Lower lobe of right lung (tissue), 2 donors: Measurements from ENCODE around the gene PYGO1. TPM values are rescaled to one million over a fixed set of nuclear protein-coding genes. Genes with fewer than 3 reads are reported as not detected.
"Not testable (repeated sequence)": the region's sequence is repeated elsewhere in the genome, so short reads cannot be mapped to it uniquely, and the experiment has no call there.

Experiments used
- ATAC-seq, 2 donors: fragments of 200-7000 bp; cut with Tn5 transposase; one replicate each; pipeline ENCODE4 v1.9.1; 2020 to 2022; ENCODE audit warnings: mild to moderate bottlenecking in 2 of 2, moderate library complexity in 2 of 2
- DNase-seq: peaks from one replicate; pipeline ENCODE4 v3.0.0-alpha.2; 2020
- H3K27ac ChIP-seq: fragments of 200-600 bp; one replicate; pipeline ENCODE4 v1.8.0; 2022
- H3K27me3 ChIP-seq: fragments of 200-600 bp; one replicate; pipeline ENCODE4 v1.8.0; 2022; ENCODE audit warnings: low read depth
- H3K36me3 ChIP-seq: fragments of 200-600 bp; one replicate; pipeline ENCODE4 v1.8.0; 2022; ENCODE audit warnings: mild to moderate bottlenecking
- H3K4me1 ChIP-seq: fragments of 200-600 bp; one replicate; pipeline ENCODE4 v1.8.0; 2022
- H3K4me3 ChIP-seq: fragments of 200-600 bp; one replicate; pipeline ENCODE4 v1.8.0; 2022; ENCODE audit warnings: mild to moderate bottlenecking
- H3K9me3 ChIP-seq: fragments of 200-600 bp; one replicate; pipeline ENCODE4 v1.8.0; 2022
- CTCF ChIP-seq: fragments of 200-600 bp; IDR thresholded peaks from one replicate; pipeline ENCODE4 v1.8.0; 2022; ENCODE audit warnings: antibody characterized with exemption, mild to moderate bottlenecking
- intact Hi-C: fragments of 100-400 bp; cut with DNase I; formaldehyde crosslinking; loops from one replicate; pipeline ENCODE4 v1.11.0; 2022
- total RNA-seq: library from RNA; stranded (reverse); fragmentation: NEBNext Ultra II Directional; extraction: Animal tissue kit (Norgen Biotek cat#: 25700); gene quantifications from one replicate; pipeline ENCODE4 v1.2.1, GENCODE V29; 2021
- donor health status: DM: no; HTN: yes; CAD: no; lungs with severe emphysema.

The PYGO1 gene
- total RNA-seq, 1 donor from 2014 or later, result 8.7 TPM

- H3K9me3 ChIP-seq, result no peaks in the 10 kb centered on the region
- no peaks in the 10 kb centered on the region for H3K4me1 ChIP-seq
- H3K27me3 ChIP-seq, result no peaks in the 10 kb centered on the region
- no peak overlapping the region for H3K27ac ChIP-seq
- DNase-seq (no peak), ATAC-seq (no peak)
- H3K36me3 ChIP-seq, result peaks cover 3% of the 10 kb centered on the region
- H3K4me3 ChIP-seq, result no peak overlapping the region
- intact Hi-C loops, result no loop called here
- no peak for TF ChIP-seq CTCF
Measured at GRCh38 chr15:55613727-55614126, 25.6 kb upstream of the PYGO1 start.

GRCh38 chr15:55606214-55606613 is 18.1 kb upstream of the PYGO1 start:
- Histone ChIP-seq H3K27ac (no peak overlapping the region), H3K4me1 (no peaks in the 10 kb centered on the region), H3K4me3 (no peak overlapping the region), H3K9me3 (no peaks in the 10 kb centered on the region), H3K27me3 (no peaks in the 10 kb centered on the region), H3K36me3 (no peaks in the 10 kb centered on the region)
- no peak for TF ChIP-seq CTCF
- intact Hi-C loops, result no loop called here
- DNase-seq (no peak), ATAC-seq (no peak)

GRCh38 chr15:55601374-55601773 is 13.2 kb upstream of the PYGO1 start:
- Histone ChIP-seq H3K36me3 (no peaks in the 10 kb centered on the region), H3K27ac (no peak overlapping the region), H3K4me1 (no peaks in the 10 kb centered on the region), H3K27me3 (no peaks in the 10 kb centered on the region), H3K4me3 (no peak overlapping the region), H3K9me3 (no peaks in the 10 kb centered on the region)
- TF ChIP-seq CTCF, result no peak
- intact Hi-C loops, result no loop called here
- DNase-seq, result no peak
- no peak for ATAC-seq

- no peak for DNase-seq
- Histone ChIP-seq H3K9me3 (no peaks in the 10 kb centered on the region), H3K36me3 (no peaks in the 10 kb centered on the region), H3K4me3 (no peak overlapping the region), H3K27me3 (no peaks in the 10 kb centered on the region), H3K4me1 (no peaks in the 10 kb centered on the region), H3K27ac (no peak overlapping the region)
- ATAC-seq, result no peak
- intact Hi-C loops, result no loop called here
- TF ChIP-seq CTCF, result no peak
Measured at GRCh38 chr15:55599439-55599838, 11.3 kb upstream of the PYGO1 start.

GRCh38 chr15:55593019-55593418 is 4.9 kb upstream of the PYGO1 start:
- H3K27ac ChIP-seq, H3K9me3 ChIP-seq, DNase-seq, intact Hi-C loops, H3K4me1 ChIP-seq, ATAC-seq, H3K4me3 ChIP-seq, H3K36me3 ChIP-seq: not testable (repeated sequence)
- peaks cover 10% of the 10 kb centered on the region for H3K27me3 ChIP-seq

GRCh38 chr15:55590788-55591187 is 2.6 kb upstream of the PYGO1 start:
- H3K36me3 ChIP-seq, result no peaks in the 10 kb centered on the region
- H3K4me3 ChIP-seq, result no peak overlapping the region
- H3K27me3 ChIP-seq, result peaks cover 10% of the 10 kb centered on the region
- no peak for TF ChIP-seq CTCF
- no peak for ATAC-seq
- intact Hi-C loops, result no loop called here
- no peaks in the 10 kb centered on the region for H3K4me1 ChIP-seq
- H3K27ac ChIP-seq, result no peak overlapping the region
- DNase-seq, result no peak
- no peaks in the 10 kb centered on the region for H3K9me3 ChIP-seq
